ENCODE measurements around the gene GRIN2C. TPM values are rescaled to one million over a fixed set of nuclear protein-coding genes. Genes with fewer than 3 reads are reported as not detected.
A peak's percentile ranks its signal among the peaks of the same experiment; 100 is the strongest.

The GRIN2C gene
- total and polyA plus RNA-seq, 9 of the 15 experiments (the other 6 are each of a cell fraction or from before 2014, with no cell fraction given), result under 0.01 to 0.33 (median 0.10) TPM; not detected in 2

GRCh38 chr17:74857191-74857590 is 2.5 kb downstream of the GRIN2C start (continued):
- TF ChIP-seq MEF2A (IDR thresholded peaks at IDR 0.05; ENCODE audit: control insufficient read depth, low read depth, low read length), result no peak
- no peak for TF ChIP-seq MAFG (tag; conservative IDR thresholded peaks at IDR 0.05)

DNA sequence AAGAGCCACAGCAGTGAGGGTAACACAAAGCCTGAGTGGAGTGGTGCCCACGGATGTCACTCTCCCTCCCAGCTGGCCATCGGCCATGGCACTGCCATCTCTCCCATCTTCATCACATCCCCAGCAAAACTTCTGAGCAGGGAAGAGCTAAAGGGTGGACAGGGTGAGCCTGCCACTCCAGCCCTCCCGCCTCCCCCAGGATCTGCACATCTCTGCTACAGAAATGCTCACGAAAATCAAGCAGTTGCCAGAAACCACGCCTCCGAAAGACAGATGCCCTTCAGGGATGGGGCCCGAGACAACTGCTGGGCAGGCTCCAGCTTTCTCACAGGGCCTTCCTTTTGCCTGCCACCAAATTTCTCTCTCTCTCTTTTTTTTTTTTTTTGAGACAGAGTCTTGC is 3.6 kb downstream of the GRIN2C start:
- peaks cover 0 to 48% of the 10 kb centered on the region in 2 experiments; a peak in 2 of 5 replicates for H3K4me1 ChIP-seq (replicated peaks in 1 of 2; ENCODE audit: control insufficient read depth in 2 of 2, insufficient read depth in 2 of 2, low read length in 2 of 2)
- H4K20me1 ChIP-seq (replicated peaks; ENCODE audit: control insufficient read depth, insufficient read depth, low read length), result 0 out of 2 replicates have a peak, but pooled peaks cover under 1% of the 10 kb centered on the region
- FAIRE-seq, result no peak
- no TSS peak for BruUV-seq (replicated peaks)
- intact Hi-C loops (cut with micrococcal nuclease) (no loop called here), in situ Hi-C loops (cut with MboI) (loop anchor here (5.0 kb wide), 1 partner anchor 64 kb away; no protein-coding TSS in a partner anchor)
- ChIA-PET CTCF (ENCODE audit: low intra/inter-chr PET ratio) (no interaction called here), POLR2A (interaction anchor here (0.6 to 1.4 kb wide), 4 partner anchors 15 to 494 kb away, joined by 3 read pairs; no protein-coding TSS in a partner anchor)
- no peak overlapping the region for H2AFZ ChIP-seq (ENCODE audit: low read depth, low read length)
- no peak for ATAC-seq
- H3K9me1 ChIP-seq (ENCODE audit: control insufficient read depth, insufficient read depth, low read length), result no peaks in the 10 kb centered on the region
- 32% methylated on average over 7 of the region's 7 CpGs for WGBS (ENCODE audit: insufficient coverage, low coverage, missing lambda C conversion rate)
- H3K9me3 ChIP-seq (replicated peaks; ENCODE audit: control insufficient read depth, insufficient read depth, low read depth, low read length), result no peaks in the 10 kb centered on the region
- no peak overlapping the region for H3K4me3 ChIP-seq
- no peak overlapping the region for H3K4me2 ChIP-seq (ENCODE audit: insufficient read depth, low read length)
- DNase-seq (ENCODE audit: extremely low read depth in 1 of 4, low spot score in 3 of 4), result no peak
- H3K27ac ChIP-seq (ENCODE audit: extremely low read depth, low read depth, low read length), result no peak overlapping the region
- no peaks in the 10 kb centered on the region for H3K79me2 ChIP-seq (ENCODE audit: control insufficient read depth, insufficient read depth, low read length)
- H3K36me3 ChIP-seq (ENCODE audit: control insufficient read depth, insufficient read depth, low read length), result no peaks in the 10 kb centered on the region
- TF ChIP-seq SAP30 (IDR thresholded peaks at IDR 0.05; ENCODE audit: borderline replicate concordance, insufficient read depth, low read depth, low read length, poor library complexity, severe bottlenecking) (no peak), NRF1 (conservative IDR thresholded peaks at IDR 0.05 in 1 of 2, IDR thresholded peaks at IDR 0.05 in 1 of 2) (no peak), ARNT (IDR thresholded peaks at IDR 0.05) (no peak), MEF2D (tag; conservative IDR thresholded peaks at IDR 0.05; ENCODE audit: low read depth) (no peak), HNRNPH1 (optimal IDR thresholded peaks at IDR 0.05; ENCODE audit: low read depth, low read length) (no peak), CBFB (CRISPR knock-in tag; IDR thresholded peaks at IDR 0.05) (no peak)
- TF ChIP-seq, protein P1, sequence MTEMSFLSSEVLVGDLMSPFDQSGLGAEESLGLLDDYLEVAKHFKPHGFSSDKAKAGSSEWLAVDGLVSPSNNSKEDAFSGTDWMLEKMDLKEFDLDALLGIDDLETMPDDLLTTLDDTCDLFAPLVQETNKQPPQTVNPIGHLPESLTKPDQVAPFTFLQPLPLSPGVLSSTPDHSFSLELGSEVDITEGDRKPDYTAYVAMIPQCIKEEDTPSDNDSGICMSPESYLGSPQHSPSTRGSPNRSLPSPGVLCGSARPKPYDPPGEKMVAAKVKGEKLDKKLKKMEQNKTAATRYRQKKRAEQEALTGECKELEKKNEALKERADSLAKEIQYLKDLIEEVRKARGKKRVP (CRISPR knock-in tag; IDR thresholded peaks at IDR 0.05), result no peak
- TF ChIP-seq, protein P2, sequence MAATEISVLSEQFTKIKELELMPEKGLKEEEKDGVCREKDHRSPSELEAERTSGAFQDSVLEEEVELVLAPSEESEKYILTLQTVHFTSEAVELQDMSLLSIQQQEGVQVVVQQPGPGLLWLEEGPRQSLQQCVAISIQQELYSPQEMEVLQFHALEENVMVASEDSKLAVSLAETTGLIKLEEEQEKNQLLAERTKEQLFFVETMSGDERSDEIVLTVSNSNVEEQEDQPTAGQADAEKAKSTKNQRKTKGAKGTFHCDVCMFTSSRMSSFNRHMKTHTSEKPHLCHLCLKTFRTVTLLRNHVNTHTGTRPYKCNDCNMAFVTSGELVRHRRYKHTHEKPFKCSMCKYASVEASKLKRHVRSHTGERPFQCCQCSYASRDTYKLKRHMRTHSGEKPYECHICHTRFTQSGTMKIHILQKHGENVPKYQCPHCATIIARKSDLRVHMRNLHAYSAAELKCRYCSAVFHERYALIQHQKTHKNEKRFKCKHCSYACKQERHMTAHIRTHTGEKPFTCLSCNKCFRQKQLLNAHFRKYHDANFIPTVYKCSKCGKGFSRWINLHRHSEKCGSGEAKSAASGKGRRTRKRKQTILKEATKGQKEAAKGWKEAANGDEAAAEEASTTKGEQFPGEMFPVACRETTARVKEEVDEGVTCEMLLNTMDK (IDR thresholded peaks at IDR 0.05; ENCODE audit: borderline replicate concordance, insufficient read depth, low read depth, low read length, poor library complexity, severe bottlenecking), result no peak
- peaks cover 0 to 37% of the 10 kb centered on the region in 2 experiments; a peak in 2 of 5 replicates for H3K27me3 ChIP-seq (ENCODE audit: control insufficient read depth in 2 of 2, insufficient read depth in 2 of 2, low read length in 2 of 2)
- H3K9ac ChIP-seq (ENCODE audit: insufficient read depth in 1 of 2, low read depth in 2 of 2, low read length in 2 of 2), result 0 out of 4 replicates have a peak overlapping the region, but pooled peaks of 1 of the 2 experiments have one; percentile 26

Data from K562 (cell line).